Measurements from ENCODE around the gene RTL1.

The RTL1 gene

GRCh38 chr14:100882026-100882967 is 21.2 kb downstream of the RTL1 start:
- no peak for TF ChIP-seq TAF1 (IDR thresholded peaks at IDR 0.05; ENCODE audit: borderline replicate concordance, insufficient read depth, low read length)

DNA sequence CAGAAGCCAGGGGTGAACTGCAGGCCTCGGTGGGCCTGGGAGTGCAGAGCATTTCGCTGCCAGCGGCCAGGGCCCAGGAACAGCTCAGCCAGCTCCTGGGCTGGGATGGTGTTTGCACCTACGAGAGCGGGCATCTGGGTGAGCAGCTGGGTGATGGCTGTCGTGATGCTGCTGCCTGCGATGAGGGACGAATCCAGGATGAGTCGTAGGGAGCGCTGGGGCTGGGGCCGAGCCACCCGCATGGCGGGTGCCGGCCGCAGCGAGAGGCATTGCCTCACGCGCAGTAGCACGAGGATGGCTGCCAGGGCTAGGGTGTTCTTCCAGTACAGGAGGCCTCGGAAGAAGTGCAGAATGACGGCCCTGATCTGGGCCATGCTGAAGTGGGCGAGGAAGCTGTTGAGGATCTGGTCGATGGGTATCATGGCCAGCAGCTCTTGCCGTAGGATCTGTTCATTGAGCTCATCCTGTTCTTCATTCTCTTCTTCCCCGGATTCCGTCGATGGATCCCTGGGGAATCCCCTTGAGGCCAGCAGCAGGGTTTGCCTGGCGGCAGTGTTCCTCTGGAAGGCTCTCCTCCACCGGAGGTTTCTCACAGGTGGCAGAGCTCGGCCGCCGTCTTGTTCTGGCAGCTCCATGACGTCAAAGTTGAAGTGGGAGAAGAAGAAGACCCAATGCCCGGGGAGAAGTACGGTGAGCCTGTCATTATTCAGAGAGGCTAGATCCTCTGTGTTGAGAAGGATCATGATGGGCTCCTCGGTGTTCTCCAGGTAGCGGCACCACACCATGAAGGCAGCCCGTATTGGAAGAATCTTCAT is 22.1 kb downstream of the RTL1 start:
- TF ChIP-seq SIN3A (IDR thresholded peaks at IDR 0.05; ENCODE audit: borderline replicate concordance, insufficient read depth, low read length): no peak
- no peak for TF ChIP-seq TAF1 (IDR thresholded peaks at IDR 0.05; ENCODE audit: borderline replicate concordance, insufficient read depth, low read length)
- TF ChIP-seq FOXP2 (optimal IDR thresholded peaks at IDR 0.05; ENCODE audit: borderline replicate concordance, extremely low read depth, extremely low read length, insufficient read depth): no peak
- TF ChIP-seq REST (IDR thresholded peaks at IDR 0.05; ENCODE audit: insufficient read depth in 1 of 2, low read depth in 2 of 2, low read length in 2 of 2): no peak
- no peak for TF ChIP-seq POLR2AphosphoS5 (IDR thresholded peaks at IDR 0.05; ENCODE audit: low read depth, low read length)

DNA sequence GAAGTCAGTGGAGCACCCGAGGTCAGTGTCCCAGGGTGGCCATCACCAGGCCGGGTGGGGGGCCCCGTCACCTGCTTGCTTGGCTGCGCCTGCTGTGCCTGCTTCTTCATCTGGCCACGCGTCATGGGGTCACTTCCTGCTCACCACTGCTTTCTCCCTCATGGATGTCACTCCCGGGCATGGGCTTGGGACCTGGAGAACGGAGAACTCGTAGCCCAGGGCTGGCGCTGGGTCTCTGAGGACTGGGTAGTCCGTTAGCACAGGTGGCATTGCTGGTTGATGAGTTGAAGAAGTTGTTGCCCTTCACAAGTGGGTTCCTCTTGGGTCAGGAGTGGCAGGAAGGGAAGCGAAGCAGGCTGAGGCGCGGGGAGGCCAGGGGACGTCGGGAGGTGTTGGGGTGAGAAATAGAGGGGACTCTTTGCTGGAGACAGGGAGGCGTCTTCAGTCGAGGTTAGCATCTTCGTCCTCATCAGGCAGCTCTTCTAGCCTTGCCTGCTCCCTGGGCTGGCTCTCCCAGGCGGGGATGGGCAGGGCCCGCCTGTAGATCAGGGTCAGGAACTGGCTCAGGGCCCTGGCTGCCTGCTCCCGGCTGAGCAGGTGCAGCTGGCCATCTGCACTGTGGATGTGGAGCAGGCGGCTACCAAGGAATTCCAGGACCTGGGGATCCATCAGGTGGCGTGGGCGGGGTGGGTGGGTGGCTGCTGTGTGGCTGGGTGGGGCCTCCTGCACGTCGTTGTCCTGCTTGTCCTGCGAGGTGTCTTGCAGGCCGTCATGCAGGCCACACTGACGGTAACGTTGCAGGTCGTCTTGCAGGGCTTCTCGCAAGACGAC is 23.0 kb downstream of the RTL1 start:
- TF ChIP-seq FOXP2 (optimal IDR thresholded peaks at IDR 0.05; ENCODE audit: borderline replicate concordance, extremely low read depth, extremely low read length, insufficient read depth) (no peak), REST (IDR thresholded peaks at IDR 0.05; ENCODE audit: insufficient read depth in 1 of 2, low read depth in 2 of 2, low read length in 2 of 2) (no peak), SIN3A (IDR thresholded peaks at IDR 0.05; ENCODE audit: borderline replicate concordance, insufficient read depth, low read length) (no peak), POLR2AphosphoS5 (IDR thresholded peaks at IDR 0.05; ENCODE audit: low read depth, low read length) (no peak), TAF1 (IDR thresholded peaks at IDR 0.05; ENCODE audit: borderline replicate concordance, insufficient read depth, low read length) (no peak)

GRCh38 chr14:100879782-100880181 is 23.7 kb downstream of the RTL1 start:
- TF ChIP-seq FOXP2 (optimal IDR thresholded peaks at IDR 0.05; ENCODE audit: borderline replicate concordance, extremely low read depth, extremely low read length, insufficient read depth): no peak
- no peak for TF ChIP-seq TAF1 (IDR thresholded peaks at IDR 0.05; ENCODE audit: borderline replicate concordance, insufficient read depth, low read length)
- no peak for TF ChIP-seq SIN3A (IDR thresholded peaks at IDR 0.05; ENCODE audit: borderline replicate concordance, insufficient read depth, low read length)
- TF ChIP-seq REST (IDR thresholded peaks at IDR 0.05; ENCODE audit: insufficient read depth in 1 of 2, low read depth in 2 of 2, low read length in 2 of 2): no peak
- TF ChIP-seq POLR2AphosphoS5 (IDR thresholded peaks at IDR 0.05; ENCODE audit: low read depth, low read length): no peak

DNA sequence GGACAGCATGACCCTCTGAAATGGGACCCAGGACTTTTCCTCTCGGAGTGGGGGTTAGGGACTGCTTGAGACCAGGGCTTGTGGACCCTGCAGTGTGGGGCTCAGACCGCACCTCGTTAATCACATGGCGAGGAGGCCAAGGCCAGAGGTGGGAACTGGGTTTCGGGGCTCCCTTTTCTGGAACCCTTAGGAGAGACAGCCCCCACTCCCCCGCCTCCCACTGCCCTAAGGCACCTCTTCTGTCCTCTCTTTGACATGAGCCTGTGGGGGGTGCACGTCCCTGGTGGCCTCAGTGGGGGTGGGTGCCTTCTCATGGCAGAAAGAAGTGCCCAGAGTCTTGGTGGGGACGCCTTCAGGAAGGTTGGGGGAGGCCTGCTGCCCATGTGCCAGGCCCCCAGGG is 24.3 kb downstream of the RTL1 start:
- TF ChIP-seq FOXP2 (optimal IDR thresholded peaks at IDR 0.05; ENCODE audit: borderline replicate concordance, extremely low read depth, extremely low read length, insufficient read depth) (no peak), TAF1 (IDR thresholded peaks at IDR 0.05; ENCODE audit: borderline replicate concordance, insufficient read depth, low read length) (no peak), REST (IDR thresholded peaks at IDR 0.05; ENCODE audit: insufficient read depth in 1 of 2, low read depth in 2 of 2, low read length in 2 of 2) (no peak), POLR2AphosphoS5 (IDR thresholded peaks at IDR 0.05; ENCODE audit: low read depth, low read length) (no peak), SIN3A (IDR thresholded peaks at IDR 0.05; ENCODE audit: borderline replicate concordance, insufficient read depth, low read length) (no peak)
